ENCODE measurements around the gene CFAP74. TPM values are rescaled to one million over a fixed set of nuclear protein-coding genes. Genes with fewer than 3 reads are reported as not detected.

CFAP74 gene
- total RNA-seq, 1 experiment from 2014 or later, result 0.28 TPM

- Histone ChIP-seq H3K27ac (ENCODE audit: insufficient read length, low read depth, low read length) (no peak overlapping the region), H3K56ac (ENCODE audit: insufficient read length, low read depth, low read length) (no peak overlapping the region), H4K8ac (replicated peaks; ENCODE audit: insufficient read length, low read depth, low read length) (no peak overlapping the region), H3K4me2 (ENCODE audit: insufficient read depth, insufficient read length, low read length) (no peak overlapping the region), H3K9me3 (ENCODE audit: control insufficient read depth, low read depth, low read length) (no peaks in the 10 kb centered on the region), H3K9ac (ENCODE audit: extremely low read depth, insufficient read length, low read length) (no peak overlapping the region), H2AFZ (ENCODE audit: low read length) (no peak overlapping the region), H3K14ac (ENCODE audit: insufficient read depth, low read length) (no peak overlapping the region), H2AK5ac (ENCODE audit: insufficient read length, low read length) (no peak overlapping the region), H3T11ph (ENCODE audit: low read length) (no peak overlapping the region), H3K4ac (ENCODE audit: low read depth, low read length) (no peak overlapping the region), H3K4me1 (ENCODE audit: insufficient read depth, low read length) (no peaks in the 10 kb centered on the region), H2BK5ac (ENCODE audit: insufficient read length, low read length) (no peak overlapping the region), H3K79me1 (ENCODE audit: insufficient read depth, low read depth, low read length, poor library complexity, severe bottlenecking) (no peaks in the 10 kb centered on the region), H2BK12ac (ENCODE audit: insufficient read length, low read depth, low read length) (no peak overlapping the region), H3K27me3 (ENCODE audit: insufficient read depth, low read length) (no peaks in the 10 kb centered on the region), H3K79me2 (ENCODE audit: insufficient read depth, low read length) (no peaks in the 10 kb centered on the region), H3K23ac (ENCODE audit: insufficient read length, low read depth, low read length) (no peak overlapping the region), H4K5ac (ENCODE audit: insufficient read length, low read depth, low read length) (no peak overlapping the region), H3K18ac (ENCODE audit: insufficient read length, low read depth, low read length) (no peak overlapping the region), H4K91ac (ENCODE audit: insufficient read length, low read depth, low read length) (no peak overlapping the region), H2BK20ac (ENCODE audit: low read depth, low read length, poor library complexity, severe bottlenecking) (no peak overlapping the region), H2BK15ac (ENCODE audit: low read depth, low read length) (no peak overlapping the region), H4K20me1 (ENCODE audit: control insufficient read depth, insufficient read depth, insufficient read length) (no peaks in the 10 kb centered on the region), H3K23me2 (ENCODE audit: insufficient read length, low read depth, low read length, poor library complexity, severe bottlenecking) (no peaks in the 10 kb centered on the region), H2BK120ac (ENCODE audit: low read depth, low read length, poor library complexity, severe bottlenecking) (no peak overlapping the region)
- Mint-ChIP-seq H3K36me3 (ENCODE audit: insufficient read depth in 1 of 3, low read depth in 3 of 3) (no peaks in the 10 kb centered on the region; a peak in 1 of 7 replicates), H3K4me3 (no peak overlapping the region), H3K27ac (no peak overlapping the region; a peak in 1 of 7 replicates), H3K27me3 (ENCODE audit: low read depth) (peaks cover 4% of the 10 kb centered on the region), H3K4me1 (peaks cover 7 to 10% of the 10 kb centered on the region in 2 experiments), H3K9me3 (peaks cover 6 to 7% of the 10 kb centered on the region in 2 experiments; a peak in 3 of 5 replicates)
- TF ChIP-seq CTCF (conservative IDR thresholded peaks at IDR 0.05), result no peak
- WGBS (ENCODE audit: extremely low coverage, insufficient read length, low lambda C conversion rate), result no CpG with 5 or more reads among the region's 38 CpGs
- DNase-seq, result no peak
Observed at GRCh38 chr1:1966071-1966740, 37.4 kb downstream of the CFAP74 start.
